HG02943 (cell line): ENCODE measurements around the gene NAPG.
"Not testable (repeated sequence)": the region's sequence is repeated elsewhere in the genome, so short reads cannot be mapped to it uniquely, and the experiment has no call there.

Experiments used
- ATAC-seq: cut with Tn5 transposase; IDR thresholded peaks from one replicate; pipeline ENCODE4 v1.9.1; 2021; ENCODE audit warnings: mild to moderate bottlenecking, low read depth, moderate library complexity; ENCODE audit not compliant: unreplicated experiment

Gene NAPG

DNA sequence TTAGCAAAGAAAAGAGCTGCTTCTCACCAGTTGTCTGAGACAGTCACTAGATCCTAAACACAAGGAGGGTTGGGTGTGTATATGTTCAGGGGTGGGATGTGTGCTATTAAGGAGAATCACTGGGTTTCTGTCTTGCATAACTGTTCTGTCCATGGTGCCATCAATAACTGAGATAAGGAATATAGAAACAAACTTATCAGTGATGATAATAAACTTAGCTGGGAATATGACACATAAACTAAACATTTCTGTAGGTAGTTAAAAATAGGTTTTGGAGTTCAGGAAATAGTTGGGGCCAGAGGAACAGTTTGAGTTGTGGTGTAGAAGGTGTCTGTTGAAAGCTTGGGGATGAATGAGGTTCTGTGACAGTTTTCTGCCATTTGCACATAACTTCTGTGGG is 17.4 kb downstream of the NAPG start:
- ATAC-seq = no peak

DNA sequence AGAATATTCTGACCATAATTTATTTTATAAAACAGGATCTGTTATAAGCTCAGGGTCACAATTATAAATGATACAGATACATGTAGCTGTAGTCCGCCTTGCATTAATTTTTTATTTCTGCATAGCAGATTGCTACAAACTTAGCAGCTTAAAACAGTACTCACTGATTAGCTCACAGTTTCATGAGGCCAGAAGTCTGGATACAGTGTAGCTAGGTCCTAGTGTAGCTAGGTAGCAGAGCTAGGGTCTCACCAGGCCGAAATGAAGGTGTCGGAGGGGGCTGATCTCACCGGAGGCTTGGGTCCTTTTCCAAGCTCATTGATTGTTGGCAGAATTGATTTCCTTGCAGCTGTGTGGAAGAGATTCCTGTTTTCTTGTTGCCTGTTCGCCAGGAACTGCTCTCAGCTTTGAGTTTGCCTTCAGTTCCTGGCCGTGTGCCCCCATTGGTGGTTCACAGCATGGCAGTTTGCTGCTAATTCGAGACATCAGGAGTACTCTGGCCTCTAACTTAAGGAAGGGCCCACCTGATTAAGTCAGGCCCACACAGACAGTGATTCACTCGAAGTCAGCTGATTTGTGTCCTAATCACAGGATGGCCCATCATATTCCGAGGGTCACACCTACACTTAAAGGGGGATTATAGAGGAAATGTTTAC is 18.4 kb downstream of the NAPG start:
- no peak for ATAC-seq

DNA sequence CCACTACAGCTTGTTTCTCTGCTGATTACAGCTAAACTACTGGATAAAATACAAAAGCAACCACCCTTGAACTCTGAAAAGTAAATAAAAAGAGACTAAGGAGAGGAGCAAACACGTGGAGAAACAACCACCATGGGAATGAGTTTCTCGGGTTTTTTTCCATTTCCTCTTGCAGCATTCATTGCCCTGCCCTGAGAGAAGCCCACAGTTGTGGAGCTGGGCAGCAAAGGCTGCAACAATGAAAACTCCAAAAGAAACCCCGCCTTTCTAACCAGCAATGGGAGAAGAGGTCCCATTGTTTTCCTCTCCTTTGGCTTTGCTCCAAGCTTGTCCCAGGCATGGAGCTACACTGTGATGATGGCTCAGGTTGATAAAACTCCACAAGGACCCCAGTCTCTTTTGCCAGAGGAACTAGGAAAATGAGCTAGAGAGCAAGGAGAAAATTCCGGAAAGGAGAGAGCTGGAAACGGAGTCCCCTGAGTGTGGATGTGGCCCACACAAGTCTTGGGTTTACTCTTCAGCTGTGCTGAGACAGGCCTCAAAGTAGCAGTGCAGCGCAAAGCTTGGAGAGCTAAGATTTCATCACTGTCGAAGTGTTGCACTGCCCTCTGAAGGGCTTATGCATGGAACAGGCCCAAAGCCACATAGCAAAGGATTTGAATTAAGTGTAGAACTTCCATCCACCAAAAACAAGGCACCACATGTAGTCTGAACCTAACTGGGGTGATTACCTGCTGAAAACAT is 20.9 kb downstream of the NAPG start:
- ATAC-seq = no peak

DNA sequence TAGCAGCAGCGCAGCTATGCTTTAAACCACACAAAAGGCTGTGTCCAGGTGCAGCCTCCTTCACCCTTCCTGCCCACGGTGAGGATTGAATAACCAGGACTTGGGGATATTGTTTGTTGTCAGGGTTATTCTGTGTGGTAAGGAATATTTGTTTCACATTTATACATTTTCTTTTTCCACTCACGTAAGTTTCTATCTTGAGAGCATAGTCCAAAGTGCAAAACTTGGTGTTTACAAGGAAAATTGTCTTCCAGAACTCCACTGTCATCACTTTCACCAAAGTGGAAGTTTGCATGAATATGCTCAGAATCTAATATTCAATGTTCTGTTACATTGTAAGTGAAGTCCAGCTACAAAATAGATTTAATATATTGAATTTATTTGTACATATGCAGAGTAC is 26.4 kb downstream of the NAPG start:
- no peak for ATAC-seq

DNA sequence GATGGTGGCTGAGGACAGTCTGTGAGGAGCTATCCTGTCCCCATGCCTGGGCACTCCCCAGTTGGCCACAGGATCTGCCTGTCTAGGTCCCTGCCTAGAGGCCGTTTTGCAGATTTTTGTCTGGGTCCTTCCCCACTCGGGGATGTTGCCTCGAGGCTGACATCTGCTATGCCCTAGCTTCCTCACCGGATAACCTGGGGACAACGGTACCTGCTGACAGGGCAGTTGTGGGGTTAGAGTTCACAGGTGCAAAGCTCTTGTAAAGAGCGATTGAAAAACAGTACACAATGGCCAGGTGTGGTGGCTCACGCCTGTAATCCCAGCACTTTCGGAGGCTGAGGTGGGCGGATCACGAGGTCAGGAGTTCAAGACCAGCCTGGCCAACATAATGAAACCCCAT is 30.4 kb downstream of the NAPG start:
- not testable (repeated sequence) for ATAC-seq

DNA sequence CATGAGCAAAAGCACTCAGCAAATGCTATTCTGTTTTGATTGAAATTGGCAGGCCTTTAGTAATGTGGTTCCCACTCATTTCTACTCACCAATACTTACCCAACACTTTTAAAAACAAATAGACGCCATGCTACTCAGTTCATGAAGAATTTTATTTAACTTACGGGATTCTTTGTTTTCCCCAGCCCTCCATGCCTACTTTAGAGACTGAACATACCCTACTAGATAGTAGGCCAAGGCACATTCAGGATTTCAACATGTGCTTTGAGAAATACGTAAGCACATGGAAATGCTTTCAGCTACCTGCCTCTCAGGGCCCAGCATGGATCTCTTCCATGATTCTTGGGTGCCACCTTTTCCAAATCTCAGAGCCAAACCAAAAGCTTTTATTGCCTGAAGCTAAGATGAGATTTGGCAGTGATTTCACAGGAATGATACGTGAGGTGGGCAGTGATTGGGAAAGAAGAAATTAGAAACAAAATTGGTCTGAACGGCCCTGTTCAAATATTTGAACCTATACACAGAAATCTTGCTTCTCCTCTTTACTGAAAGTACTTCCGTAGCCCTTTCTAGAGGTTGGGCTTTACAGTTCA is 31.4 kb downstream of the NAPG start:
- no peak for ATAC-seq

DNA sequence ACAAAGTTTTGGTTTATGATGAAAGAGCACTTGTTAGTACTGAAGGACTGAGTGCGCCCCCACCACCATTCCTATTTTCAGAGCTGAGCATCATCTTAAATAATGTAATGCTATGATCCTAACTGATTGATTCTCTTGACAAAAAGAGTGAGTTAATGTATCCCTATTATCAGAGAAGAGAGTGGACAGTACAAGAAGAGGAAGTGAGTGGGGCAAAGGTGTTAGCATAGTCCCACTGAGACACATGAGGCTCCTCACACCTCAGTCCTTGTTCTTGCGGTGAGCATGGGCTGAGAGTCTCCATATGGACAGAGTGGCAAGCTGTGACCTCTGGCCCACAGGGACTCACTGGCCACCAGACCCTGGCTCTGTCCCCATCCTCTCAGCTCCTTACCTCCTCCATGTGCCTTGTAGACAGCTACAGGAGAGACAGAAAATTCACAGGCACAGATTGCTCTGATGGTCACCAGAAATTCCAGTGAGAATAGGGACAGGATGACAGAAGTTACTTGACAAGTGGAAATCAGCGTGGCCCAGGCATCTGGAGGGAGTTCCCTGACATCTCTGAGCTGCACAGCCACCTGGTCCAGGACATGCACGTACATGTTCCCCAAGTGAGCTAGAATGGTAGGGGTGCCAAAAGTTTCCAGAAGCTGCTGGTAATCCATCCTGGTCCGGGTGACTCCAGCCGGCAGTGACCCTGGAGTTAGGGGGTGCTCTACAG is 32.6 kb downstream of the NAPG start:
- ATAC-seq = no peak

DNA sequence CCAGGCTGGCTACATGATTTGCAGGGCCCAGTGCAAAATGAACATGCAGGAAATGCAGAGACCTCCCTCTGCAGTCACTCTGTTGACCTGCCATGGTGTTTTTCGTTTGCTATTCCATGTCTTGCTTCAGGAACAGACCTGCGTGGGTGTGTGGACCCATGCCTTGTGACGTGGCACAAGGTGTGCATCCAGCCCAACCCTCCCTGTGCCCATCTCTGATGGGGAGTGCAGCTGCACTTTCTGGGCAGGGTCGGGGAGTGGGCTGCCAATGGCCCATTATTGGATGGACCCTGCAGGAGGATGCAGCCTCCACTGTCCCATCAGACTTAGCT is 33.1 kb downstream of the NAPG start:
- no peak for ATAC-seq

DNA sequence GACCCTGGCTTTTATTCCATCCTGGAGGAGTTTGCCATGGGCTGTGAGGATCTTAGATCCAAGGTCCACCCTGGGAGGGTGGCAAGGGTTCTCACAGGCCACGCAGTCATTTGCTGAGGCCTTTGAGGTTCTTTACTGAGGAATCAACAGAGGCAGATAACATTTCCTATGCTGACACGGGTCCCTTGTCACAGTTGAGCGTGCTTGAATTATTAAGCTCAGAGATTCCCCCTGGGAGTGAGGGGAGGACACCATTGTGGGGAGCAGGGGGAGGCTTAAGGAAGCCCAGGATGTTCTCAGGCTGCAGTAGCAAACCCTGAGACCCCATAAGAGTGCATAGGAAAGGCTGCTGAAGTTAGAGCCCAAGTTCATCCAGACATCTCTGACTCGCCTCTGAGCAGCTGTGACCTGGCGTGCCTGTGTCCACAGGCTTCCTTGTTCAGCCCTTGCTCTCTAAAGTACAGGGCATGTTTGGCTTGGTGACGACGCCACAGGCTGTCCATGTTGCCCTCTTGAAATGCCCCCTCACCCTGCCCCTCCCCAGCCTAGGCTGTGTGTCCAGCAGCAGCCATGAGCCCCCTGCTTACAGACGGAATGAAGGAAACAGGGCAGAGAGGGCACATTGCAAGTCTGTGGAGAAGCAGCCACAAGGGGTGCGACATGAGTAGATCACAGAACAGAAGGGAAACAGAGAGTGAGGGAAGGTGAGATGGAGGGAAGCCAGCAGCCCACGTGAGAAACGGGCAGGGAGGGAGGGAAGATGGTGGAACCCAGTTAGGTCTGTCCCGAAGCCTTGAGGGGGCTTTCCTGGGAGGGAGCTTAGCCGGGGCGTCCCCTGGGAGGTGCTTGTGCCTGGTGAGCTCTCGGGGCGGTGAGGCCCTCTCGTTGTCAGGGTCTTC is 34.0 kb downstream of the NAPG start:
- no peak for ATAC-seq

DNA sequence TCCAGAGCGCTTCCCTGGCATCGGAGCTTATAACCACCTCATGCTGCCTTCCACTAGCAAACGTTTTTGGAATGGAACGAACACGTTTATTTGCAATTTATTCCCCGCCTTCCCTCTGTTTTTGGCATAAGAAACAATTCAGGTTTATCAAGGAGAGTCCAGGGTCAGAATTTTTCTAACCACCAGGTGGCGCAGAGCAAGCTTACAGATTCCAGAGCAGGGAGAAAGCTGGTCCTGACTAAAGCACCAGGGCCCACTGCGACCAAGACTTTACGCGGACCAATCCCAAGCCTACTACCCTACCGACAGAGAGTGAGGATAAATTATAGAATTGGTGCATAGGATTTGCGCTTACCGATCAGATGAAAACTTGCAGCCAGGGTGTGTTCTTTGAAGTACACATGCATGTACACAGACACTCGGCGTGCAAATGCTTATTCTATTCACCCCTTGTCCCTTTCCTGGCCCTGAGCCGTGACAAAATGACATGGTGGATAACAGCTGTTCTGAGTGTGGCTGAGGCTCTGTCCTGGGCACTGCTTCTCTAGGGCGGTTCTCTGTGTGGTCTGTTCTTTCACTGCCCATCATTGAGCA is 34.7 kb downstream of the NAPG start:
- no peak for ATAC-seq

DNA sequence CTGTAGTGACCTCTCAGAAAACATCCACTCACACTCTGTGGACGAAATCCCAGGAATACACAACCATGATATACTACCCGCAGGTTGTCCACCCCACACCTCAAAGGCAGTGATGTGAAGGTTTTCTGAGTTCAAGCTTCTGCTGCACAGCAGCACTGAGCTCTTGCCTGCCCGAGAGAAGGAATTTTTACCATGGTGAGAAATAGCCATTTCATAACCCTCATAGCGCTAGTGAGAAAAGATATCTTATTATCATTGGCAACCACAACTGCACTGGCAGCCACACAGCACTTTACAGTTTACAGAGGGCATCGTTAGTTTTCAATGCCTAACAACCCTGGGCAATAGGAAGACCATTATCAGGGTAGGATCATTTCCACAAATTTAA is 36.9 kb downstream of the NAPG start:
- ATAC-seq = no peak

DNA sequence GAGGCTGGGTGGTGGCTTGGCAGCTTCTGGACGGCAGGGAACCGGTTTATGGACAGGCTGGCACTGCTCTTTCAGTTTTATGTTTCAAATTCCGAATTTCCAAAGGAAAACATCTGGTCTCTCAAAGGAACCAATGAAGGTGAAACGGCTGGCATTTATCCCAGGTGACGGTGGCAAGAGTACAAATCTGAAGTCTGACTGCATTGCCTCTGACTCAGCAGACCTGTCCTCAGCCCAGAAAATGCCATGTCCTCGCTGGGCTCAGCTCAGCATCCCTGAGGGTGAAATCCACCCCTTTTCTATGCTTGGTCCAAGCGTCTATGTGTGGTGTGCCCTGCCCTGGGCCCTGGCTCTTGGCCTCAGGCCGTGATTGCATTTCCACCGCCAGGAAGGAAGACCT is 38.1 kb downstream of the NAPG start:
- ATAC-seq = no peak

DNA sequence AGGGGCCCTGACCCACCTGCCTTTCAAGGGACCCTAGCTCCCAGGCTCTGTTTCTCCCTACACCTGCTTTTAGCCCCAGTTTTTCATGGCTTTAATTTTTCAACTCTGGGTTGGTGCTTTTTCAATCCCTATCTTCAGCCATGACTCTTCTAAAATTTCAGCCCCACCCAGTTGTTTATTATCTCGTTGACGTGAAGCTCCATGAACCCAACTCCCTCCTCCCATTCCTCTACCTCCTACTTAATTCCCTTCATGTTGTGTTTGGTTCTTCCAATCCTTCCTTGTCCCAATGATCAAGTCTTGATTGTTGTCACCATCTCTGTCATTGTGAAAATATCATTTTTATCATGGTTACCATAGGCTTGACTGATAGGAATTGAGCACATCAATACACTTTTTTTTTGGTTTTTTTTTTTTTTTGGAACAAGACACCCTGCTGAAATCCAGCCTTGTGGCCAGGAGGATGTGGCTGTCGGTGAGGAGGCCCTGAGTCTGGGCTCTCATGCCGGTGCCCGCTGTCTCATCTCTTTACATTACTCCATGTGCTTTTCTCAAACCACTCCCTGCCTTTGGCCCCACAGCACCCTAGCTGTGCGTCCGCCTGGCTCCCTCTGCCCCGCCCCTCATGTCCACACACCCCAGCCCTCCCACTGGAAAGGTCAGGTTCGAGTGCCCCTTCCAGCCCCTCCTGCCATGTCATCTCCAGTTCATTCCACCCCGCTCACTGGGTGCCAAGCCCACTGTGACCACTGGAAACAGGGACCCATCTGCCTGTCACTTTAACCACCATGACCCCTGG is 39.3 kb downstream of the NAPG start:
- ATAC-seq = no peak

DNA sequence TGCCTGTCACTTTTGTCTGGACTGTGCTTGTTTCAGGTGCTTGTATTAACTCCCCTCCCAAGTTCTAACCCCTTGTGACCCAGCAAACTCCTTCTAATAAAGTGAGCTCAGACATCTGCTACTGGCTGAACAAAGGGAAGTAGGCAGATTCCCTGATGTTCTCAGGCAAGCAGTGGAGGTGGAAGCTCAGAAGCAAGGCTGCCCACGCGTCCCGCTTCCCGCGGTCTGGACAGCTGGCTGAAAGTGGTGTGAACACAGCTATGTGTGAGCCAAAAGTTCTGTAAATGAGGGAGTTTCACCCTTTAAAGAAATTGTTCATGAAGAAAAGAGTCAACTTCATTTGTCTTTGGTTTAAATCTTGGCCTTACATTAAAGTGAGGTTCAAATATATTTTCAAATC is 40.0 kb downstream of the NAPG start:
- ATAC-seq = no peak

DNA sequence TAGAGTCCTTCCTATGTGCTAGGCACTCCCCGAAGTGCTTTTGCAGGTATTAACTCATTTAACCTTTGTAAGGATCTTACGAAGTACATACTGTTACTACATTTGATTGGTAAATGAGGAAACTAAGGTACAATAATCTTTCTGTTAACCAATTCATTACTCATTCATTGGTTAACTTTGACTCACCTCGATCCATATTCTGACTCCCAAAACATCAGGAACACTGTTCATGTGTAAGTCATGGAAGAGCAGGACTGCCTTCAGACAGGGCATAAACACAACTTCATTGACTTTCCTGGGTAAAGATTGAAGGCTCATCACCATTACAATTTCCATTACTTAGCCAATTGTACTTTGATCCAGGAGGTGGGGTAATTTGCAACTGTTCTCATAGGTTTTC is 40.6 kb downstream of the NAPG start:
- no peak for ATAC-seq

DNA sequence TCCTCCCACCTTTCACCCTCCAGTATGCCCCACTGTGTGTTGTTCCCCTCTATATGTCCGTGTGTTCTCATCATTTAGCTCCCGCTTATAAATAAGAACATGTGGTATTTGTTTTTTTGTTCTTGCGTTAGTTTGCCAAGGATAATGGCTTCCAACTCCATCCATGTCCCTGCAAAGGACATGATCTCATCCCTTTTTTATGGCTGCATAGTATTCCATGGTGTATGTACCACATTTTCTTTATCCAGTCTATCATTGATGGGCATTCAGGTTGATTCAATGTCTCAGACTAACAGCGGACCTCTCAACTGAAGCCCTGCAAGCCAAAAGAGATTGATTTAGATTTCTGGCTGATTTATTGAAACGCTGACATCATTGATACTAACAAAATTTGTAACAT is 44.1 kb downstream of the NAPG start:
- not testable (repeated sequence) for ATAC-seq

DNA sequence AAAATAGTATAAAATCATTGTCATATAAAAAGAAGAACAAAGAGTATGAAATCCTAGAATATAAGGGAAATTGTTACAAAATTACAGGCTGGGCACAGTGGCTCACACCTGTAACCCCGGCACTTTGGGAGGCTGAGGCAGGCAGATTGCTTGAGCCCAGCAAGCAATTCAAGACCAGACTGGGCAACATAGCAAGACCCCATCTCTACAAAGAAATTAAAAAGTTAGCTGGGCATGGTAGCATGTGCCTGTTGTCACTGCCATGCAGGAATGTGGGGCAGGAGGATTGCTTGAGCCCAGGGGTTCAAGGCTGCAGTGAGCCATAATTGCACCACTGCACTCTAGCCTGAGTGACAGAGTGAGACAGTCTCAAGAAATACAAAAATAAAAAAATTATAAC is 44.8 kb downstream of the NAPG start:
- no peak for ATAC-seq

DNA sequence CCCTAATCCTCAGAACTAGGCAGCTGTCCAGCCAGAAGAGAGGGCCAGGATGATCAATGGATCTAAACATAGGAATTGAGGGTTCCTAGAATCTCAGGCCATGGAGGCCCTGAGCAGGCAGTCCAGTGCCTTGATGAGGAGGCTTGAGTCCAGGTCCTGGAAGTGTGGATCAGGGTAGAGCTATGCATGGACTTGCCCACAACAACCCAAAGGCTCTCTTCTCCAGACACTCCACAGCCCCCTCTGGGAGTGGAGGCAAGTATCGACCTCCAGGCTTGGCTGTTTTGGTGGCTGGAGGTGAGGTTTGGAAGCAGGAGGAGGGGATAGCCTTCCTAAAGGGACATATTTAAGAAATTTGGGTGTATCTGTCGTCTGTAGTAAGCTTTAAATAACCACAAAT is 45.7 kb downstream of the NAPG start:
- ATAC-seq = no peak

DNA sequence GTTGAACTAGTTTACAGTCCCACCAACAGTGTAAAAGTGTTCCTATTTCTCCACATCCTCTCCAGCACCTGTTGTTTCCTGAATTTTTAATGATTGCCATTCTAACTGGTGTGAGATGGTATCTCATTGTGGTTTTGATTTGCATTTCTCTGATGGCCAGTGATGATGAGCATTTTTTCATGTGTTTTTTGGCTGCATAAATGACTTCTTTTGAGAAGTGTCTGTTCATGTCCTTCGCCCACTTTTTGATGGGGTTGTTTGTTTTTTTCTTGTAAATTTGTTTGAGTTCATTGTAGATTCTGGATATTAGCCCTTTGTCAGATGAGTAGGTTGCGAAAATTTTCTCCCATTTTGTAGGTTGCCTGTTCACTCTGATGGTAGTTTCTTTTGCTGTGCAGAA is 47.4 kb downstream of the NAPG start:
- ATAC-seq = not testable (repeated sequence)
